ENCODE results near the gene PIK3R5.

- TF ChIP-seq CTCF (IDR thresholded peaks at IDR 0.05 in 2 of 3, conservative IDR thresholded peaks at IDR 0.05 in 1 of 3; ENCODE audit: borderline replicate concordance in 1 of 3, insufficient read depth in 1 of 3, low read depth in 2 of 3, low read length in 2 of 3), result no peak
- no peak for TF ChIP-seq RAD21 (IDR thresholded peaks at IDR 0.05; ENCODE audit: low read depth)
- TF ChIP-seq POLR2A (IDR thresholded peaks at IDR 0.05; ENCODE audit: borderline replicate concordance, extremely low read depth, insufficient read depth, insufficient read length), result no peak
- no peak for TF ChIP-seq YY1 (IDR thresholded peaks at IDR 0.05; ENCODE audit: extremely low read depth, insufficient replicate concordance, low read depth, low read length)
Observed at GRCh38 chr17:8981443-8981842, 15.9 kb upstream of the PIK3R5 start.

Data from HCT116 (cell line).